HG03442 (cell line): ENCODE data around the gene RERE.
"Not testable (repeated sequence)": the region's sequence is repeated elsewhere in the genome, so short reads cannot be mapped to it uniquely, and the experiment has no call there.

Source experiments
- ATAC-seq: cut with Tn5 transposase; IDR thresholded peaks from one replicate; pipeline ENCODE4 v1.9.1; 2021; ENCODE audit warnings: mild to moderate bottlenecking, moderate library complexity; ENCODE audit not compliant: unreplicated experiment

RERE gene

GRCh38 chr1:8649875-8650274 is 167.6 kb downstream of the RERE start:
- no peak for ATAC-seq

- ATAC-seq = peak; percentile 50
Observed at GRCh38 chr1:8649027-8649426, 168.4 kb downstream of the RERE start.

- no peak for ATAC-seq
Observed at GRCh38 chr1:8646996-8647395, 170.4 kb downstream of the RERE start.

- ATAC-seq = no peak
Observed at GRCh38 chr1:8646189-8646588, 171.3 kb downstream of the RERE start.

DNA sequence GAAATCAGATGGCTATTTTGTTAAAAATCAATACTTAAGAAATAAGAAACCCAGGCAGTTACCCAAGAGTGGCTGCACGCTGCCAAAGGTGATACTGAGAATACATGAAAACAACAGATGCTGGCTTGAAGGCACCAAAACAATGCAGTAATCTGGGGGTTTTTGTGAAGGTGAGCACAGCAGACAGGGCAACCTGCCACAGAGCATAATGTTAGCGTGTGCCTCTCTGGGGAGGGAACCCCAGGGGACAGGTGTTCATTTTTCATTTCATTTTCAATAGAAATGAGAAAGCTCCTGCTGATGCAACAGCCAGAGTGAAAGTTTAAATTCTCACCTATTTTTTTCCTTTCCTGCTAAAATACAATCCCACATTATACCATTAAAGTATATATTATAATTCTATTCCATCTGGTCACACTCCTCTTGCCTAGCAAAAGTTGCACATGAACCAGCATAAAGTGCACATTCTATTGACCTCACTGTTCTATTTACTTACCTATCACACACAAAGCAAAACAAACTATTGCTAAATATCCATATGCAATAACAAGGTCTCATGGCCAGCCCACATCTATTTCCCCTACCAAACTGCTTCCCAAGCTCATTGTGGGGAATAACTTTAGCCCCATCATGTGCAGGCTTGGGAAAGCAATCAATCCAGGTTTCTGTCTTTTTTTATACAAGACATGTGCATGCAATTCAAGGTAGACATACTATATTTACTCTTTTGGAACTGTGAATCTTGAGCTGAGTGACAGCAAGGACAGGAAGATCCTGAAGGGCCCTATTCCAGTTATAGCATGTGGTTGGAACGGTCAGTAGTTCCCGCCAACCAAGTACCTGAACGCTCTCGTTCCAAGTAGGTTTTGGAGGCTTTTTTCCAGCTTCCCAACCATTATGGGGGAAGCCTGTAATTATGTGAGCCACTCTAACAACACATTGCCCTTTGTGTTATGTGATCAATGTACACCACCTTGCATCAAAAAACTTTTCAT is 173.6 kb downstream of the RERE start:
- ATAC-seq = peak; percentile 88

DNA sequence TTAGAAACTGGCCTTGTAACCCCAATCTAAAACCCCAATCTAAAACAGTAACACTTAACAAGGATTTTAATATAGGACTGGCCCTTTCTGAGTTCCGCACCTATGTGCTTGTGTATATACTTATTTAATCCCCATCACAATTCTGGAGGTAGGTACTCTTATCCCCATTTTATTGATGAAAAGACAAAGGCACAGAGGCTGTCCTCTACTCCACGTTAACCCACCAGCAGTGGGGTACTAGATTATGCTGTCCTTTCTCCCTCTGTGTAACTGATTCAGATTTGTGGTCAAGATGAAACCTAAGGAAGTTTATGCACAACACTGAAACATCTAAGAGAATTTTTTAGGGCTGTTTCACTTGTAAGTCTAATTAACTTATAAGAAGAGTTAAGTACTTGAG is 175.3 kb downstream of the RERE start:
- ATAC-seq = no peak

DNA sequence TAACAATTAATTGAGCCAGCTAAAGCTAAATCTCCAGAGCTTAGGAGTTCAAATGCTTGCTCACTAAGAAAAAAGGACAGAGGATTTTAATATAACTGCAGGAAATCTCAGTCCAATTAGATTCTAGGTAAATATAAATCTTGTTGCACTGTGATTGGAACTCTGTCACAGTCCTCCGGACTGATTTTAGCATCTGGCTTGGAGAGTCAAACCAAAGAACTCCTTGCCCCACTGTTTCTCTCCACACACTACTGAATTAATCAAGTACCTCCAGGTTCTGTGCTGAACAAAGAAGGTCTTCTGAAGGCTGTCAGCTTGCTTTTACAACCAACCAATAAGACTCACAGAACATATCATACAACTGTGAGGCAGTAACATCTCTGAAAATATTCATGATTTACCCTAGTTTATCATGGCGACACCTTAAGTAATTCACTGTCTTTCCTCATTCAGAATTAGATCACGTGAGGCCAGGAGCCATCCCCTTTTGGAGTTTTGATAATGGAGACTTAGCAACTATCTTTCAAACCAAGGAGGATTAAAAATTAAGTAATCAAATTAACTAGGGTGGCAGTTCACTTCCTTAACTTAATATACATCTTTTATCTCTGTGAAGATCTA is 176.0 kb downstream of the RERE start:
- ATAC-seq = no peak

DNA sequence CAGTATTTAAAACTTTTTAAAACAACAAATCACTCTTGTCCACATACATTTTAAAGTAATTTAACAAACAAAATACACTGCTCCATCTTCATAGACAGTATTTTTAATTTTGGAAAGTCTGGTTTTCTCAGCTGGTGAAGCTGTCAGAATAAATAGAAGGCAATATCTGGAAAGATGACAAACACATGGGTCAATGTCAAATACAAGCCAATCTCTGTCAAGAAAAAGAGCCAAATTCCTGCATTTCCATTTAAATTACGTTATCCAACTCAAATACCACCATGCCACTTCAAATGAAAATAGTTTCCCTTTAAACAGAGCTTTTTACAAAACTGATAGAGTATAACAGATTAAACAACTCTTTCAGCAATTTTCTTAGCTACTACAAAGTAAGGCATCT is 176.5 kb downstream of the RERE start:
- no peak for ATAC-seq

GRCh38 chr1:8639148-8639547 is 178.3 kb downstream of the RERE start:
- no peak for ATAC-seq

DNA sequence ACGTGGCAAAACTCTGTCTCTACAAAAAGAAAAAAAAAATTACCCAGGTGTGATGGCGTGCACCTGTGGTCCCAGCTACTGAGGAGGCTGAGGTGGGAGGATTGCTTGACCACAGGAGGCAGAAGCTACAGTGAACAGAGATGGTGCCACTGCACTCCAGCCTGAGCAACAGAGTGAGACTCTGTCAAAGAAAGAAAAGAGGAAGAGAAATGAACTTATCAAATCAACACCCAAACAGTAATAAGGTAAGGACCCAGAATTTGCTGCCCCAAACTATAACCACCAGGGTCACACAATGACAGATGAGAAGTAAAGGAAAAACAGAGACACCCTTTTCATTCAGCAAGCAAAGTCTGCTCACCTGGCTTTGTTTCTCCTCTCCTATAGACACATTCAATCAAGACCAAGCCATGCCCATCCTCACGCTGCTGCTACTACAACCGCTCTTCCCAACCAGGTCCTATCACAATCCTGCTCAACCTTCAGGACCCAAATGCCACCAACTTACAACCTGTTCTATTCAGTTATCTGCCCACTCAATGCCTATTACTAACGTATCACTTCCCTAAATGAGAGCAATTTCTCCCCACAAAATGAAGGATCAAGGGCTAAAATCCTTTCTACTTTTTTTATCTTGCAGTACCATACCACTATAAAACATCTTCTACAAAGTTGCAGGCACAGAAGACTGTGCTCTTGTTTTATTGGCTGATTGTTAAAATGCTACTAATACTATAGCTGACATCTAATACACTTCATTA is 183.5 kb downstream of the RERE start:
- no peak for ATAC-seq

- ATAC-seq = no peak
Observed at GRCh38 chr1:8632102-8632501, 185.3 kb downstream of the RERE start.

GRCh38 chr1:8631163-8631562 is 186.3 kb downstream of the RERE start:
- no peak for ATAC-seq

- peak; percentile 74 for ATAC-seq
Observed at GRCh38 chr1:8629241-8630091, 188.0 kb downstream of the RERE start.

GRCh38 chr1:8628606-8629005 is 188.8 kb downstream of the RERE start:
- no peak for ATAC-seq

- ATAC-seq = no peak
Observed at GRCh38 chr1:8627728-8628127, 189.7 kb downstream of the RERE start.

DNA sequence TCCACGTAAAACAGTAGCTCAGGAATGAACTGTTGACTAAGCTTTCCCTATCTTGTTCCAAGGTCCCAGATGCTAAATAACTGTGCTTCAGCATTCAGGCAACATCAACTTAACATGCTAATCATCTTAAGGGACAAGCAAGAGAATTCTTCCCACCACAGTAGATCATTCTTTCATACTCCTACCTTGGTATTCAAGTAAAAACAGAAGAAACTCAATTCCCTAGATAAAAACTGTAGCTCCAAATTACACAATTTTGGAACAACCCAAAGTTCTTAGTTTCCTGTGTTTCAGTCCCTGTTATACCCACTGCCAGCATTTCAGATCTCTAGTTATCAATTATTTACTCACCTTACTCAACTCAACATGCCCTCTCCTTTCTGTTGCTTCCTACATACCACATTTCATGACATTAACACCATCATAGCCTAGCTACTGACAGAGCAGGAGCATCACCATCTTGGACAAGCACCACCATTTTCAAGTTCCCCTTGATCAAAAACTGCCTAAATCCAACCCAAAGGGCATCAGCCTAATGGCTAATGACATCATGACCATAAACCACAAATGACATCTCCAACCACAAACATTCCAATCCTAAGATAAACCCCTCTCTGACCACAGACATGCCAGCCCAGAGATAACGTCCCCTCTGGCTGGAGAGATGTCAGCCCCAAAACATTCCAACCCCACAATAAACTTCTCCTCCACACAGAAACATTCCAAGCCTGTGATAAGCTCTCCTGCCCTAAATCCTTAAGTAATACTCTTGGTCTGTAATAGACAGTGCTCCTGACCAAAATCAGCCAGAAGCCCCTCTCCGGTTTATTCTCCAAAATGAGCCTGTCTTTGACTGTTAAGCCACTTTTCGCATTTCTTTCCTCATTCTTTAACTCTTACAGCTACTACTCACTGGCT is 191.2 kb downstream of the RERE start:
- no peak for ATAC-seq

GRCh38 chr1:8625491-8625890 is 191.9 kb downstream of the RERE start:
- ATAC-seq = no peak

GRCh38 chr1:8623651-8624192 is 193.7 kb downstream of the RERE start:
- ATAC-seq = not testable (repeated sequence)

DNA sequence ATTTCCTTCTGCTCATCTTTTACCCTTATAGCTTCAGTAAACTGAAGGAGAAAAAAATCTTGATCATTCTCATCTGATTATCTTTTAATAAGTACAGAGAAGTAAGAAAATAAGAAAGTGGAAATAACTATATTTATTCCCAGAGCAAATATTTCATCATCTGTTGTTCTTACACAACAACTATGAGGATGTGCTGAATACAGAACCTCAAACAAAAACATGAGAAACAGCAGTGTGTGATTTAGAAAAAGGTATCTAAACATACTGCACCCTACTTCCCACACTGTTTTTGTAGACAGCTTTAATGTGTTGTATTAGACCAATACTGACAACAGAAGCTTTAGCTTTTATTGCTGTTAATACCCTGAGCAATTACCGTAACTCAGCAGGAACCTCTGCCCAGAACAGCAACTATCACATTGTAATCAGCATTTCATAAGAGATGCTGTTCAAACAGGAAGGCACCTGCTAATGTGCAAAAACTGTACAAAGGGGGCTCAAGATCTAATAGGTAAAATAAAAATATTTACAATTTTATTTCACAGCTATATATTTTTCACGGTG is 195.6 kb downstream of the RERE start:
- ATAC-seq = not testable (repeated sequence)
